ENCODE results near the gene SYNGR3.

GRCh38 chr16:1964506-1965395 lies 25.0 kb upstream of the SYNGR3 start, which contains the start of gene RPS2:
- TF ChIP-seq, protein P1, sequence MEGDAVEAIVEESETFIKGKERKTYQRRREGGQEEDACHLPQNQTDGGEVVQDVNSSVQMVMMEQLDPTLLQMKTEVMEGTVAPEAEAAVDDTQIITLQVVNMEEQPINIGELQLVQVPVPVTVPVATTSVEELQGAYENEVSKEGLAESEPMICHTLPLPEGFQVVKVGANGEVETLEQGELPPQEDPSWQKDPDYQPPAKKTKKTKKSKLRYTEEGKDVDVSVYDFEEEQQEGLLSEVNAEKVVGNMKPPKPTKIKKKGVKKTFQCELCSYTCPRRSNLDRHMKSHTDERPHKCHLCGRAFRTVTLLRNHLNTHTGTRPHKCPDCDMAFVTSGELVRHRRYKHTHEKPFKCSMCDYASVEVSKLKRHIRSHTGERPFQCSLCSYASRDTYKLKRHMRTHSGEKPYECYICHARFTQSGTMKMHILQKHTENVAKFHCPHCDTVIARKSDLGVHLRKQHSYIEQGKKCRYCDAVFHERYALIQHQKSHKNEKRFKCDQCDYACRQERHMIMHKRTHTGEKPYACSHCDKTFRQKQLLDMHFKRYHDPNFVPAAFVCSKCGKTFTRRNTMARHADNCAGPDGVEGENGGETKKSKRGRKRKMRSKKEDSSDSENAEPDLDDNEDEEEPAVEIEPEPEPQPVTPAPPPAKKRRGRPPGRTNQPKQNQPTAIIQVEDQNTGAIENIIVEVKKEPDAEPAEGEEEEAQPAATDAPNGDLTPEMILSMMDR (optimal IDR thresholded peaks at IDR 0.05 in 1 of 3, IDR thresholded peaks at IDR 0.05 in 1 of 3, conservative IDR thresholded peaks at IDR 0.05 in 1 of 3; ENCODE audit: extremely low read depth in 1 of 3, insufficient read depth in 2 of 3, low read length in 3 of 3), result no peak
- no peak for TF ChIP-seq EZH2 (IDR thresholded peaks at IDR 0.05; ENCODE audit: low read length)
